HG02588 (cell line): Measurements from ENCODE around the gene SAFB.
A peak's percentile ranks its signal among the peaks of the same experiment; 100 is the strongest.

Source experiments
- ATAC-seq: cut with Tn5 transposase; IDR thresholded peaks from one replicate; pipeline ENCODE4 v1.9.1; 2021; ENCODE audit warnings: mild to moderate bottlenecking, moderate library complexity; ENCODE audit not compliant: unreplicated experiment

Gene SAFB

GRCh38 chr19:5664515-5664914 lies 41.6 kb downstream of the SAFB start:
- no peak for ATAC-seq

- no peak for ATAC-seq
Observed at GRCh38 chr19:5665781-5666513, 43.1 kb downstream of the SAFB start.

- ATAC-seq, result no peak
Observed at GRCh38 chr19:5666921-5667610, 44.2 kb downstream of the SAFB start.

- no peak for ATAC-seq
Observed at GRCh38 chr19:5667751-5668271, 44.9 kb downstream of the SAFB start.

GRCh38 chr19:5669212-5669611 lies 46.3 kb downstream of the SAFB start:
- ATAC-seq, result no peak

GRCh38 chr19:5671600-5671999 lies 48.7 kb downstream of the SAFB start:
- no peak for ATAC-seq

DNA sequence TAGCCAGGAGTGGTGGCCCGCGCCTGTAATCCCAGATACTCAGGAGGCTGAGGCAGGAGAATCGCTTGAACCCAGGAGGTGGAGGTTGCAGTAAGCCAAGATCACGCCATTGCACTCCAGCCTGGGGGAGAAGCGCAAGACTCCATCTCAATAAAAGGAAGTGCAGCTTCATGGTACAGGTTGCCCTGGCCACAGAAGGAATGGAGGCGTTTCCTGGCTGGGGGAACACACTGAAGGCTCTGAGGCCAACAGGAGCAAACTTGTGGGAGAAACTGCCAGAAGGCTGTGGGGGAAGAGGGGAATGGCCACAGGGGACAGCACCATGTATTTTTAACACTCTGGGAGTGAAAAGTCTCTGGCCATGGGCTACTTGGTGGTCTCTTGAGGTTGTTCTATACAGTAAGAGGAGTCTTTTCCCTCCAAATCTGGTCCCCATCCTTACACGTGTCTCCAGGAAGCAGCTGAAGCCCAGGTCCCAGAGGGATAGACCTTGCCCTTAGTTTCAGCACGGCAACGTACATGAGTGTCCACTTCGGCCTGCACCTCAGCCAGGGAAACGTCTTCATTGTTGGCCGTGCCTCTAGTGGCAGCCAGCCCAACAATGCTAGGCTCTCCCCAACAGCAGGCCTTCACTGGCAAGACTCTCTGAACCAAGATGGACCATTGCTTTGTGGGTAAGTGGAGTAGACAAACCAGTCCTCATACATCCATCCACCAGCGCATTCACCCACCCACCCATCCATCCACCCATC lies 50.0 kb downstream of the SAFB start:
- no peak for ATAC-seq

DNA sequence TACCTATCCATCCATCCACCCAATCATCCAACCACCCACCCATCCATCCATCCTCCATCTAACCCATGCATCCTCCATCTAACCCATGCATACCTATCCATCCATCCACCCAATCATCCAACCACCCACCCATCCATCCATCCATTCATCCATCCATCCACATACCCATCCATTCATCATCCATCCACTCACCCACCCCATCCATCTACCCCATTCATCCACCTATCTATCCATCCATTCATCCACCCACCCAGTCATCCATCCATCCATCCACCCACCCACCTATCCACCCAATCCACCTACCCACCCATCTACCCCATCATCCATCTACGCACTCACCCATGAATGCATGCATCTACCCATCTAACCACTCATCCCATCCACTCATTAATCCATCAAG lies 50.9 kb downstream of the SAFB start:
- no peak for ATAC-seq

DNA sequence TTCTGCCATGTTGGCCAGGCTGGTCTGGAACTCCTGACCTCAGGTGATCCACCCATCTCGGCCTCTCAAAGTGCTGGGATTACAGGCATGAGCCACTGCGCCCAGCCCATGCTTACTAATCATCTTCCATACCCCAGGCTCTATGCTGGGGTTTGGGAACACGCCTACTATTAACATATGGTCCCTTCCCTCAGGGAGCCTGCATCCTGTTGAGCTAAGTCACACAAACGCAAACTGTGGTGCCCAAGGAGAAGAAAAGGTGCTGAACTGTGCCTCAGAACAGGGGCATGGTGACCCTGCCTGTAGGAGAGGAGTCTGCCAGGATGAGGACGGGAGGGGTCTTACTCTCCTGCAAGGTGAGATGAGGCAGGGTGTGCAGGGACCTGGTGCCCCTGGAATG lies 51.8 kb downstream of the SAFB start:
- no peak for ATAC-seq

- ATAC-seq, result no peak
Observed at GRCh38 chr19:5676105-5676771, 53.4 kb downstream of the SAFB start.

GRCh38 chr19:5676772-5677105 lies 53.9 kb downstream of the SAFB start:
- no peak for ATAC-seq

GRCh38 chr19:5677136-5677535 lies 54.3 kb downstream of the SAFB start:
- ATAC-seq, result no peak

DNA sequence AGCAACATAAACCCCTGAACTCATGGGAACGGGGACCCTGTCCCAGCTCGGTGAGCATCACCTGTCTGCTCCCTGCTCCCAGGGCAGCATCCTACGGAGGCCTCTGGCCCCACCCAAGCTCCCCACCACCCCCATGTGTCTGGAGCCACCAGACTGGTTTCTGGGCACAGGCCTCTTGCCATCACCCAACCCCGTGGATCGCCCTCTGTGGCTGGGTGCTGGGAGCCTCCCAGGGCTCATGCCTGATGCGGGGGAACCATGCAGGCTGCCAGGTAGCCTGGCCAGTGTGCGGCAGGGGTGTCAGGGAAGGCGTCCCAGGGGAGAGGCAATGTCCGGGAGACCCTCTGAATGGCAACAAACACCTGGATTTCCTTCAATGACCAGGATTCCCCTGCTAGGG lies 54.7 kb downstream of the SAFB start:
- ATAC-seq, result no peak

DNA sequence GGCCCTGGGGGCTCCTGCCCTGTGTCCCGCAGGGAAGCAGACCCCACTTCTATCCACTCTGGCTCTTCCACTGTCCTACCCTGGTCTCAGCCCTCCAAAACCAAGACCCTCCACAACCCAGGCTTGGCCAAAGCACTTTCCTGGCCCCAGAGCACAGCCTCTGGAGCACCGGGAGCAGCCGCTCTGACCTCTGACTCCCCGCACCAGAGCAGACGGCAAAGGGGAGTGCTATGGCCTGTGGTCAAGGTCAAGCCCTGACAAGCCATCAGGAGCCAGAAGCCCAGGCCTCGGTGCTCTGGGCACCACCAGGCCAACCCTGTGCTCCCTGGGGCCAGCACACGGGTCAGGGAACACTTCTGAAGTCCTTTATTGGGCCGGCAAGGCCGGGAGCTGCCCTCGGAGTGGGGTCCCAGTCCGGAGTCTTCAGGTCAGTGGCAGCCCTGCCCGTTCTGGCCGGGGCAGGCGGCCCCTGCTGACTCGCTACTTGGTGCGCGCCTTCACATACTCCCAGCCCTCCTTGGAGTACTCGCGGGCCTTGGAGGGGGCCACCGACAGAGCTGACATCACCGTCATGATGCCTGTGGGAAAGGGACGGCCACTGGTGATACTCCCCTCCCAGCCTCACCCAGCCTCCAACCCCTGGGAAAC lies 55.3 kb downstream of the SAFB start:
- no peak for ATAC-seq

- no peak for ATAC-seq
Observed at GRCh38 chr19:5679289-5680083, 56.6 kb downstream of the SAFB start.

DNA sequence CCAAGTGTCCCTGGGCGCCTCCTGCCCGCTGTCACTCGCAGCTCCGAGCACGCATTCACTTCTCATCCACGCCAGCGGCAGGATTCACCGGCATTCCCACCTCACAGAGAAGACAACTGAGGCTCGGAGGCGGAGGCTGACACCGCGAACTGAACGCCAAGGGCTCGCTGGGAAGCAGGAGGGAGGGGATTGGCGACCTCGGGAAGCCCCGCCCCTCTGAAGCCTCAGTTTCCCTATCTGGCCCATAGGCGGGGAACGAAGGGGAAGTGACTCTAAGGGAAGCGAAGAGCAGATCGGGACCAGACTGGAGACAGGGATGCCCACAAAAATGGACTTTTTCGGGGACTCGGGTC lies 57.2 kb downstream of the SAFB start:
- no peak for ATAC-seq

DNA sequence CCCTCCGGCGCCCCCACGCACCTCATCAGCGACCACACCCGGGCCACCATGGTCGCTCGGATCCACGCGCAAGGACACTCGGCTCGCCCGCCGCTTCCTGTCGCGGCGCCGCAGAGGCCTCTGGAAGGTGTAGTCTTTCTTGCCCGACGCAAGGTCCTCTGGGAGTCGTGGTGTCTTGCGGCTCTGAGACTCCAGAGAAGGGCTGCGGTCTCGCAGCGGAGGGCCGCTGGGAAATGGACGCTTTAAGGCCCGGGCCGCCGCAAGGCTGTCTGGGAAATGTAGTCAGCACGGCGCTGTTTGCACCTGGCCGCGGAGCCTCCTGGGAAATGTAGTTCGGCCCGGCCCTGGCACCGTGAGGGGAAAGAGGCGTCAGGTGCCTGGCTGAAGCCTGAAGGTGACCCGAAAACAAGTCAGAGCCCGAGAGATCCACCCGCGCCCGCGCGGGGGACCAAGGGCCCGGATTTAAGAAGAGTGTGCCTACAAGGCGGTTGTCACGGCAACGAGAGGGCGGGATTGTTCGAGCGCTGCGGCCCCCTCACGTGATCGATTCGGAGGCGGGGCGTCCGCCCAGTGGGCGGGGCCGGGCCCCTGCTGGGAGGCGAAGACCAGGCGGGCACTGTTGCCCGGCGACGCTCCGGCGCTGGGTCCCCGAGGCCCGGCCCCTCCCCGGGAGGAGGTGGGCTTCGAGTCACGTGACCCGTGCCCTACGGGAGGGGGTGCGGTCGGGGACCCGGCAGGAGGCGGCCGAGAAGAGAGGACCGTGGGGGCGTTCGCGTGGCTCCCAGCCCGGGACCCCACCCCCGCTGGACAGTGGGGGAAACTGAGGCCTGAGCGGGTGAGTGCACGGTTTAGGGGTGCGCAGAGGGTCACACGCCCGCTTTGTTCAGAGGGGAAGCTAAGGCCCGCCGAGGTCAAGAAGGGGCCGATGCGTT lies 57.8 kb downstream of the SAFB start, which contains the start of the genes HSD11B1L and MICOS13:
HSD11B1L (plus strand) TSS at position 591 of the 932 bp plus-strand sequence. CDS start 3,806 bp downstream, outside the sequence.
MICOS13 (minus strand) TSS at position 80 of the 932 bp plus-strand sequence; CDS start at position 50, 30 bp downstream.
- ATAC-seq, result peak; percentile 83

DNA sequence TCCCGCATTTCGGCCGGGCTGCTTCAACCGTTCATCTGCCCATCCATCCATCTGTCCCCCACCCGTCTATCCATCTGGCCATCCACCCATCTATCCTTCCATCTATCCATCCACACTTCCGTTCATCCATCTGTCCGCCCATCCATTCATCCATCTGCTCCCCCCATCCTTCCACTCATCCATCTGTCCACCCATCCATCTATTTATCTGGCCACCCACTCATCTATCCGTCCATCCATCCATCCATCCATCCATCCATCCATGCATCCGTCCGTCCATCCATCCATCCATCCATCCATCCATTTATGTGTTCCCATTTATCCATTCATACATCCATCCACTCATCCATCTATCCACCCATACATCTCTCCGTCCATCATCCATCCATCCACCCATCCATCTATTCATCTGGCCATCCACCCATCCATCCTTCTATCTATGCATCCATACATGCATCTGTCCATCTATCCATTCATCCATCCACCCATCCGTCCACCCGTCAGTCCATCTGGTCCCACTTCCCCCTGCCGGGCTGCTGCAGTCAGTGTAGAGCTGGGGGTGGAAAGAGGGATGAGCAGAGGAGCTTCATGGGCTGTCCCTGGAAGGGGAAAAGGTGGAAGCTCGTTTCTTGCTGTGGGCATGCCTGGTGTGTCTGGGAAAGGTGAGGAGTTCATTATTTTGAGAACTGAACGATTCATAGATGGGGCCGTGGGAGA lies 58.7 kb downstream of the SAFB start:
- no peak for ATAC-seq
